Effector memory CD4-positive, alpha-beta T cell (primary cell): ENCODE data around the gene PPM1F.

Experiments used
- DNase-seq, 3 donors: peaks; one replicate each; pipeline ENCODE4 v3.0.0-alpha.2; 2020
- H3K27ac ChIP-seq: 2 replicates; pipeline ENCODE4 v1.7.0; 2013; ENCODE audit warnings: mild to moderate bottlenecking, low read length, moderate library complexity; ENCODE audit not compliant: insufficient read depth, poor library complexity, severe bottlenecking
- H3K27me3 ChIP-seq: replicated peaks from 2 replicates; pipeline ENCODE4 v1.7.0; 2013; ENCODE audit warnings: mild to moderate bottlenecking, low read length; ENCODE audit not compliant: insufficient read depth, control insufficient read depth, poor library complexity, severe bottlenecking
- H3K36me3 ChIP-seq: 2 replicates; pipeline ENCODE4 v1.7.0; 2013; ENCODE audit warnings: mild to moderate bottlenecking, low read length, moderate library complexity; ENCODE audit not compliant: control insufficient read depth, insufficient read depth
- H3K4me1 ChIP-seq: 2 replicates; pipeline ENCODE4 v1.7.0; 2013; ENCODE audit warnings: low read length, mild to moderate bottlenecking; ENCODE audit not compliant: control insufficient read depth, insufficient read depth, poor library complexity, severe bottlenecking
- H3K4me3 ChIP-seq: 2 replicates; pipeline ENCODE4 v1.7.0; 2013; ENCODE audit warnings: low read length, low read depth, mild to moderate bottlenecking; ENCODE audit not compliant: insufficient read depth, poor library complexity, severe bottlenecking
- H3K9me3 ChIP-seq: 2 replicates; pipeline ENCODE4 v1.7.0; 2013; ENCODE audit warnings: mild to moderate bottlenecking, low read length, moderate library complexity; ENCODE audit not compliant: control insufficient read depth

The PPM1F gene

GRCh38 chr22:21975854-21976345 lies 23.3 kb upstream of the PPM1F start:
- Histone ChIP-seq H3K4me1 (no peaks in the 10 kb centered on the region), H3K27ac (no peak overlapping the region), H3K4me3 (no peak overlapping the region), H3K9me3 (no peaks in the 10 kb centered on the region), H3K27me3 (no peaks in the 10 kb centered on the region), H3K36me3 (peaks cover 51% of the 10 kb centered on the region)
- no peak for DNase-seq

DNA sequence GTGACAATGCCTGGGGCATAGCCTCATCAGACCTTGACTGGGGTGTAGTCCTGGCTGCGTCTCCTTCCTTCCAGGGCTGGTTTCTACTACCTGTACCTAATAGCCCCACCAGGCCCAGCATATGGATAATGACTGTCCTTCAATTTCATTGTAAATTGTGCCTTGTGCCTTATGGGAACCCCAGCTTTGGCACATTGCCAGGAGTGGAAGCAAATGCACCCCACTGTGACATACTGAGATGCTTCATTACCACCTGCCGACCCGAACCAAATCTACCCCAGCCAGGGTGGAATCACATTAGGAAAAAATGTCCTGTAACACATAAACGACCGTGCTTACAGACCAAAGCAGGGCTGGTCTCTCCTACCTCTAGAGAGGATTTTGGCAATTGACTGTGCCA lies 22.6 kb upstream of the PPM1F start:
- H3K27me3 ChIP-seq: no peaks in the 10 kb centered on the region
- no peaks in the 10 kb centered on the region for H3K4me1 ChIP-seq
- H3K9me3 ChIP-seq: no peaks in the 10 kb centered on the region
- no peak overlapping the region for H3K4me3 ChIP-seq
- peaks cover 57% of the 10 kb centered on the region for H3K36me3 ChIP-seq
- no peak overlapping the region for H3K27ac ChIP-seq
- no peak for DNase-seq

DNA sequence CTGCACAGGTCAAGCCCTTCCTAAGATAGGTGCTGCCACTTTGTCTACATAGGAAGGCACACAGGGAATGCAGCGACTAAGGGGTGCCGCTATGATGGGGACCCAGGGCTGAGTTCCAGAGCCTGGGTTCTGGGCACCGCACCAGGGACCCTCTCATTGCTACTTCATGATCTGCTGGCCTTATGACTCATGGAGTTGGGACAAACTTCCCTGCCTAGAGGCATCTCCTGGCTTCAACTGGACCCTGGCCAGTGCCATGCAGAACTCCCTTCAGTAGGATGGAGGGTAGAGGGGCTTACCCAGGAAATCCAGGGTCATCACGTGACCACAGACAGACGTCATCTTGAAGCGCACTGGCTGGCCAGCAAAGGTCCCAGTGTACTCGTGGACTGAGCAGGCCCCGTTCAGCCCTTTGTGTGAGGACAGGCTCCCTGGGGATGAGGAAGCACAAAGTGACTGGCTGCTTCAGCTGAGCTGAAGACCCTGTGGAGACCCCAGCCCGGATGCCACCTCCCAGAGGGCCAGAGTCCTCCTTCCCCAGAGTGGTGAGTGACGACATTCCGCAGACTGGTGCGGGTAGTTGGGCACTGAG lies 21.5 kb upstream of the PPM1F start:
- no peak for DNase-seq
- Histone ChIP-seq H3K27ac (no peak overlapping the region), H3K36me3 (peaks cover 62% of the 10 kb centered on the region), H3K4me3 (no peak overlapping the region), H3K27me3 (no peaks in the 10 kb centered on the region), H3K9me3 (no peaks in the 10 kb centered on the region), H3K4me1 (no peaks in the 10 kb centered on the region)

DNA sequence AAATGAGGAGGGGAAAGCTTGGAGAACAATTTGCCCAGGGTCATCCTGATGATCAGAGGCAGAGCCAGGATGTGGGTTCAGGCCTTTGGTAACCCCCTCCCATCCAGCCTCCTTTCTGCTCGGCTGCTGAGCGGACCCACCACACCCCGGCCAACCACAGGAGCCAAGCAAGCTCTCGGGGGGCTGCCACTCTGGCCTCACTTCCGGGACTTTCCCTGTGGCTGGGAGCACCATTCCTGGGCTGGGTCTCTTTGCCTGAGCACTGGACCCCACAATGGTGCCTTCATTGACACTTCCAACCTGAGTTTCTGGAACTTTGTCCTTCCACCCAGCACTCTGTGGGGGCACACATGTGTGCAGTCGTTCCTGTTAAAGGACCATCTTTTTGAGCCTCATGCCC lies 20.2 kb upstream of the PPM1F start:
- peaks cover 69% of the 10 kb centered on the region for H3K36me3 ChIP-seq
- H3K27ac ChIP-seq: no peak overlapping the region
- no peaks in the 10 kb centered on the region for H3K9me3 ChIP-seq
- H3K4me1 ChIP-seq: no peaks in the 10 kb centered on the region
- H3K27me3 ChIP-seq: no peaks in the 10 kb centered on the region
- no peak for DNase-seq
- H3K4me3 ChIP-seq: no peak overlapping the region

DNA sequence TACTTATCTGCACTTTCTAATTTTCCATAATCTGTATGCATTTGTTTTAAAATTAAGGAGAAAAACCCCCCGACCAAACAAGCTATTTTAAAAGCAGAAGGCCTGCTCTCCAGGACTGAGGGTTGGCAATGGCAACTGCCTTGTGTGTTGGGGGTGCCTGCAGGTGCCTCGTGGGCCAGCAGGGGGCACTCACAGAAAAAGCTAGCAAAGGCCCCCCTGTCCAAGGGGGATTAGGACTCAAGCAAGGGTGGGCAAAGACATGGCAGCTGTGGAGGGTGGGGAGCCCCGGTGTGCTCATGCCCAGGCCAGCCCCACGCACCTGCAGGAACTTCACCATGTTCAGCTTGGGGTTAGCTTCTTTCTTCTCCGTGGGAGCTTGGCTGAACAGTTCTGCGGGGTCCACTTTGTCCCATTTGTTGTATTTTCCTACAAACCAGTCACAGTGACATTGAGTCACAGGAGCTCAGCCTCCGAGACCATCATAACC lies 19.7 kb upstream of the PPM1F start:
- peaks cover 73% of the 10 kb centered on the region for H3K36me3 ChIP-seq

DNA sequence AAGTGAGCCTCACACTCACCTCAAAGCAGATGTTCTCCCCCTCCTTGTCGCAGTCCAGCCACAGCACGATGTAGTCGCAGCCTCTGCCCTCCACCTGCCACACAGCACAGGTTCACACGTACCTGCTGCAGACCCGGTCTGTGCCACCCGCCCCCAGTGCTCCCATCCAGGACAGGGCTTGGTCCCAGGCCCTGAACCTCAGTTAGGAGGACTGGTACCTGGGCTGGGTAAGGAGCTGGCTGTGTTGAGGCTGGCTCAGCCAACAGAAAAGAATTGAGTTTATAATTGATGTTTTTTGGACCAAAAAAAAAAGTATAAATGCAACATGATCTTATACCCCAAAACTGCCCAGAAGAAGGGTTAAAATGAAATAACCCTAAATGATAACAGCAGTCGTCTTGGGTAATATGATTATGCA lies 19.2 kb upstream of the PPM1F start:
- peaks cover 78% of the 10 kb centered on the region for H3K36me3 ChIP-seq
- H3K27ac ChIP-seq: no peak overlapping the region

More for the DNA sequence above, 19.7 kb upstream of the PPM1F start:
- peak in 2 of 3 donors; percentile 18 to 26 for DNase-seq
- Histone ChIP-seq H3K4me1 (no peaks in the 10 kb centered on the region), H3K27ac (no peak overlapping the region), H3K4me3 (no peak overlapping the region), H3K9me3 (no peaks in the 10 kb centered on the region), H3K27me3 (no peaks in the 10 kb centered on the region)

GRCh38 chr22:21970800-21971617 lies 18.4 kb upstream of the PPM1F start:
- Histone ChIP-seq H3K36me3 (peaks cover 87% of the 10 kb centered on the region), H3K4me3 (no peak overlapping the region), H3K9me3 (no peaks in the 10 kb centered on the region), H3K27me3 (no peaks in the 10 kb centered on the region), H3K4me1 (no peaks in the 10 kb centered on the region), H3K27ac (no peak overlapping the region)
- no peak for DNase-seq

More for the DNA sequence above, 19.2 kb upstream of the PPM1F start:
- Histone ChIP-seq H3K4me1 (no peaks in the 10 kb centered on the region), H3K27me3 (no peaks in the 10 kb centered on the region), H3K9me3 (no peaks in the 10 kb centered on the region), H3K4me3 (no peak overlapping the region)
- DNase-seq: no peak

DNA sequence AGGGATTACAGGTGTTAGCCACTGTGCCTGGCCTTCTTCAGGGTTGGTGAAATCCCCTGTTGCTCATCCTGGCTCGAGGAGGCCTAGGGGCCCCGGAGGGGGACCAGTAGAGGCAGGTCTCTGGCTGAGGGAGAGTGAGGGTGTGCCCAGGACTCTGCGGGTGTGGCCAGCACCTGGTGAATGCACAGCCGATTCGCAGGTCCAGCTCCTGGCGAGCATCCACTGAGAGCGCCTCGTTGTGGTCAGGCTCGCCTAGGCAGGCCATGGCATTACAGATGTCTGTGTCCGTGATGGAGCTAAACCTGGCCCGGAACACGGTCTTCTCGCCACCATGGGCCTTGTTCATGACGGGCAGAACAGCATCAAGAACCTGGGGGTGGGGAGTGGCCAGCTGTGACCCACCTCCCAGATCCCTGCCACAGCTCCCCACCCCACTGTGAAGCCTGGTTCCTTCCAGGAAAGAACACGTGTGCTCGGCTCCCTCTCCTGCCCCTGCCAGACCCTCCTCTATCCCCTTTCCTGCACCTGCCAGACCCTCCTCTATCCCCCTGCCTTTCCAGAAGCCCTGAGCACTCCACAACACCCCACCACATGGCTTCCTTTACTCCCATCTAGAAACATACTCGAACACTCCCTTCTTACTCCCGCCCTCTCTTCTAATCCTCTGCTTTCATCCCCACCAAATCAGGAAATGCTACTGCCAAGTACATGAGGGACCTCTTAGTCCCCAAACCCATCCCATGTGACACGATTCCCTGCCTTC lies 17.6 kb upstream of the PPM1F start:
- no peak for DNase-seq
- Histone ChIP-seq H3K27ac (no peak overlapping the region), H3K4me3 (no peak overlapping the region), H3K4me1 (no peaks in the 10 kb centered on the region), H3K9me3 (no peaks in the 10 kb centered on the region), H3K27me3 (no peaks in the 10 kb centered on the region), H3K36me3 (peaks cover 85% of the 10 kb centered on the region)

DNA sequence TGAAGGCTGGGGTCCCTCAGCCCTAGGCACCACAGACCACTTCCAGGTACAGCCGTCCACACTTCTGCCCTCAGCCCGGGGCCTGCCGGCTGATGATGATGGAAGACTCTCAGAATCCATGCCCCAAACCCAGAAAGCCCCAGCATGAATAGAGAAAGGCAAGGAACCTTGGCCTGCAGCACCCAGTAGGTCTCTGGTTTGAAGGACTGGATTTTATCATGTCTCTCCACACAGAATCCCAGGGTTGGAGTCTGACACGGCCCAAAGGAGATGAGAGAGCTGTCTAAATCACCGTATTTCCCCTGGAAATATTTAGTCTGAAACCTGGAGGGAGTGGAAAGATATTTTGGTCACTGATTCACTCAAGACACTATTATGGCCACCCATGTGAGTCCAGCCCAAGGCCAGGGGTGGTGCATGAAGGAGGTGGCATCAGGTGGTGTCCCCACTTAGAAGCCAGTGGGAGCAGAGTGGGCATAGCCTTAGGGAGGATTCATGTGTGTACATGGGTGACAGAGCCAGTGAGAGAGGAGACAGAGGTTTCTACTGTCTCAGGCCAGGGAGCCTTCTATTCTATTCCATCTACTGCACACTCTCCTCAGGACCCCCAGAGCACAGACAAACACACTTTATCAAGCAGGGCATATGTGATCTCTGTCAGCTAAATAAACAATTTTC lies 15.9 kb upstream of the PPM1F start:
- no peaks in the 10 kb centered on the region for H3K27me3 ChIP-seq
- H3K4me3 ChIP-seq: no peak overlapping the region
- no peak for DNase-seq
- H3K36me3 ChIP-seq: peaks cover 87% of the 10 kb centered on the region
- no peaks in the 10 kb centered on the region for H3K4me1 ChIP-seq
- H3K9me3 ChIP-seq: no peaks in the 10 kb centered on the region
- H3K27ac ChIP-seq: no peak overlapping the region
